Thoracic aorta (tissue), 2 donors: Measurements from ENCODE around the gene BLMH. TPM values are rescaled to one million over a fixed set of nuclear protein-coding genes. Genes with fewer than 3 reads are reported as not detected.

Source experiments
- ATAC-seq: fragments of 150-250 bp; one replicate; pipeline ENCODE4 v1.8.0; 2017; ENCODE audit warnings: low read depth; ENCODE audit not compliant: insufficient number of reproducible peaks, low FRiP score
- DNase-seq: peaks from one replicate; pipeline ENCODE4 v3.0.0-alpha.2; 2020; ENCODE audit warnings: low spot score
- H3K27ac ChIP-seq, 2 donors: fragments of 200-600 bp; sonication (generic); 1 replicate in 1 of 2; 2 replicates in 1 of 2; pipeline ENCODE4 v1.5.1; 2016; ENCODE audit warnings: mild to moderate bottlenecking in 2 of 2, moderate library complexity in 2 of 2
- H3K27me3 ChIP-seq: fragments of 200-600 bp; sonication (generic); replicated peaks from 2 replicates; pipeline ENCODE4 v1.6.0; 2016; ENCODE audit warnings: mild to moderate bottlenecking; ENCODE audit not compliant: insufficient read depth
- H3K36me3 ChIP-seq: fragments of 200-600 bp; sonication (generic); one replicate; pipeline ENCODE4 v1.5.1; 2016
- H3K4me1 ChIP-seq, 2 donors: fragments of 200-600 bp; sonication (generic); 1 replicate in 1 of 2; 2 replicates in 1 of 2; pipeline versions ENCODE4 v1.5.1 to v1.6.0; 2016; ENCODE audit warnings: low read depth in 2 of 2, mild to moderate bottlenecking in 1 of 2; ENCODE audit not compliant: control insufficient read depth in 1 of 2
- H3K4me3 ChIP-seq: fragments of 200-600 bp; sonication (generic); 2 replicates; pipeline ENCODE4 v1.5.1; 2016; ENCODE audit warnings: mild to moderate bottlenecking
- H3K9me3 ChIP-seq: fragments of 200-600 bp; sonication (generic); 2 replicates; pipeline ENCODE4 v1.5.1; 2016
- total RNA-seq, 2 donors: library from RNA; depleted of rRNA; stranded (reverse); fragments of >200 nt; gene quantifications; one replicate each; pipeline versions ENCODE4 v1.1.0 to v1.2.3, GENCODE V29; 2016
- TF ChIP-seq, protein P1 (sequence below): fragments of 200-600 bp; sonication (generic); IDR thresholded peaks from one replicate; pipeline ENCODE4 v1.5.1; 2019; ENCODE audit warnings: antibody characterized with exemption

BLMH gene
- total RNA-seq, 2 donors from 2014 or later, result 21.5 to 34.6 TPM

DNA sequence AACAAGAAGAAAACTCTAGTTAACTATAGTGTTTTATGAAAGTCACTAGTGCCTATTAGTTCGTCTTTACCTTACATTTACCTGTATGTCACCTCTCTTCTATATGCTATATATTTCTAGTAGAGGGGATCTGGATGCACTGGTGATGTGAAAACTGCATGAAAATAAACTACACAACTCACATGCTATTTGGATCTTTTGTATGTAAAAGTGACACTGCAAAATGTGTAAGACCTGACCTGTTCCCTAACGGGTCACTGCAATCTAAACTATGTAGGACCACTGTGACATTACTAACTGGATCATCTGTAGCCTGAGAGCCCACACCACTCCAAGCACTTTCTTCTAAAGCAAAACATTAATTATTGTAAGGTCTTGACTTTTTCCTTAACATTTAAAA is 1.7 kb downstream of the BLMH start:
- TF ChIP-seq, protein P1, sequence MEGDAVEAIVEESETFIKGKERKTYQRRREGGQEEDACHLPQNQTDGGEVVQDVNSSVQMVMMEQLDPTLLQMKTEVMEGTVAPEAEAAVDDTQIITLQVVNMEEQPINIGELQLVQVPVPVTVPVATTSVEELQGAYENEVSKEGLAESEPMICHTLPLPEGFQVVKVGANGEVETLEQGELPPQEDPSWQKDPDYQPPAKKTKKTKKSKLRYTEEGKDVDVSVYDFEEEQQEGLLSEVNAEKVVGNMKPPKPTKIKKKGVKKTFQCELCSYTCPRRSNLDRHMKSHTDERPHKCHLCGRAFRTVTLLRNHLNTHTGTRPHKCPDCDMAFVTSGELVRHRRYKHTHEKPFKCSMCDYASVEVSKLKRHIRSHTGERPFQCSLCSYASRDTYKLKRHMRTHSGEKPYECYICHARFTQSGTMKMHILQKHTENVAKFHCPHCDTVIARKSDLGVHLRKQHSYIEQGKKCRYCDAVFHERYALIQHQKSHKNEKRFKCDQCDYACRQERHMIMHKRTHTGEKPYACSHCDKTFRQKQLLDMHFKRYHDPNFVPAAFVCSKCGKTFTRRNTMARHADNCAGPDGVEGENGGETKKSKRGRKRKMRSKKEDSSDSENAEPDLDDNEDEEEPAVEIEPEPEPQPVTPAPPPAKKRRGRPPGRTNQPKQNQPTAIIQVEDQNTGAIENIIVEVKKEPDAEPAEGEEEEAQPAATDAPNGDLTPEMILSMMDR, result no peak
- Histone ChIP-seq H3K9me3 (no peaks in the 10 kb centered on the region), H3K27me3 (no peaks in the 10 kb centered on the region), H3K4me3 (peak overlapping the region; percentile 76), H3K27ac (no peak overlapping the region), H3K36me3 (peaks cover 22% of the 10 kb centered on the region), H3K4me1 (peaks cover 11 to 18% of the 10 kb centered on the region in 2 donors)
- ATAC-seq (no peak), DNase-seq (no peak)

DNA sequence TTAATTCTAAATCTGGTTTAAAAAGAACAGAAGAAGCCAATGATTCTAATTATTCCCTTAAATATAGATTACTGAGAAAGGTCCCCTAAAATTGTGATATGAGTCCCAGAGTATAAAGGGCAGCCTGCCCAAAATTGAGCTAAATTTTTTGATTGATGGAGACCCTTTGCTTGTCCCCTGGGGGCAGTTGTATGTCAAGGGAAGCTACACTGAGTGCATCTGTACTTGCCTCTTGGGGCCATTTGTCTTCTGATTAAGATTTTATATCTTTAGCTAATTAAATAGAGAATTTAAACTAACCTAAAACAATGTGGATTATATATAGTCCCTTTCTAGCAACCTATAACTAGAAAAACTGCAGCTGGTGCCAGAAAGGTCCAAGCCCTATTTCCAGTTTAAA is 12.6 kb downstream of the BLMH start:
- Histone ChIP-seq H3K9me3 (no peaks in the 10 kb centered on the region), H3K4me3 (no peak overlapping the region), H3K27ac (no peak overlapping the region), H3K4me1 (peaks cover 3 to 9% of the 10 kb centered on the region in 2 donors), H3K36me3 (peaks cover 12% of the 10 kb centered on the region), H3K27me3 (no peaks in the 10 kb centered on the region)
- TF ChIP-seq, protein P1, result no peak
- ATAC-seq, result no peak
- DNase-seq, result no peak

DNA sequence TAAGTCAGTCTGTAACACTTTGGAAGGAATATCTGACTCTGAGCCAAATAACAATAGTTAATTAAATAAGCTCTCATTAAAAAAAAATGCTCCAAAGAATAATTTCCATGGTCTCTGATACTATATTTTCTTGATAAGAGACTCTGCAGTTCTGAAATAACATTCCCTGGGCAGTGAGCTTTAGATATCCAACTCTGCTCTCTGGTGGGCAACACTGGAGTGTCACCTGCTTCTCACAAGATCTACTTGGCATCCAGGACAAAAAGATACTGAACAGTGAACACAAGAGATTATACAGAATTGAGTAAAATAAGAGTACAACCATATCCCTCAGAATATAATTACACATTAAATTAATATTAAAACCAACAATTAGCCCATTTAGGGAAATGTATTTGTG is 13.7 kb downstream of the BLMH start:
- DNase-seq (no peak), ATAC-seq (no peak)
- Histone ChIP-seq H3K4me1 (peaks cover 3 to 20% of the 10 kb centered on the region in 2 donors), H3K36me3 (peaks cover 15% of the 10 kb centered on the region), H3K27me3 (no peaks in the 10 kb centered on the region), H3K27ac (no peak overlapping the region), H3K4me3 (no peak overlapping the region), H3K9me3 (no peaks in the 10 kb centered on the region)
- TF ChIP-seq, protein P1, result peak; percentile 67

DNA sequence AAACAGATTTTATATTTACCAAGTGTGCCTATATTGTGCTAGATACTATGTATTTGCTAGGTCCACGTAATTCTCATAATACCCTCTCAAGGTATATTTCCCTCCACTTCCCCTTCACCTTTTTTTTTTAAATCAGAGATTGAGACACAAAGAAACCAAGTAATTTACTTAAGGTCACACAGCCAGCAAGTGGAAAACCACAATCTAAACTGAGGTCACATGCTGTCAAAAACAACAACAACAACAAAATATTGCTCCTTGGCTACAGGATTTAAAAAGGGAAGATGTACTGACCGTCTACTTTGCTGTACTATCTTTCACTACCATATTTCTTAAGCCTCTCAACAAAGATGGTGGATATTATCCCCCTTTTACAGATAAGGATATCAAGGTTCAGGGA is 15.8 kb downstream of the BLMH start:
- no peaks in the 10 kb centered on the region for H3K27me3 ChIP-seq
- TF ChIP-seq, protein P1, result no peak
- no peaks in the 10 kb centered on the region for H3K9me3 ChIP-seq
- no peak overlapping the region for H3K27ac ChIP-seq
- no peak overlapping the region for H3K4me3 ChIP-seq
- DNase-seq (no peak), ATAC-seq (no peak)
- peaks cover 3 to 20% of the 10 kb centered on the region in 2 donors for H3K4me1 ChIP-seq
- peaks cover 18% of the 10 kb centered on the region for H3K36me3 ChIP-seq

DNA sequence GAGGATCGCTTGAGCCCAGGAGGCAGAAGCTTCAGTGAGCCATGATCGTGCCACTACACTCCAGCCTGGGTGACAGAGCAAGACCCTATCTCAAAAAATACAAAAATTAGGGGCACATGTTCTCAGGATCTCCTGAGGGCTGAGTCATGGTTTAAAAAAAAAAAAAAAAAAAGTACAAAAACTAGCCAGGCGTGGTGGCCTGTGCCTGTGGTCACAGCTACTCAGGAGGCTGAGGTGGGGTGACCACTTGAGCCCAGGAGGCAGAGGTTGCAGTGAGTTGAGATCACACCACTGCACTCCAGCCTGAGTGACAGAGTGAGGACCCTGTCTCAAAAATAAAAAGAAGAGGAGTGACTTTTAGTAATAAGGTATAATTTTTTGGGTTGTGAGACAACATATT is 16.9 kb downstream of the BLMH start:
- peaks cover 18% of the 10 kb centered on the region for H3K36me3 ChIP-seq
- peaks cover 3 to 20% of the 10 kb centered on the region in 2 donors for H3K4me1 ChIP-seq
- peak overlapping the region; percentile 18 to 37 for H3K27ac ChIP-seq
- no peak for DNase-seq
- TF ChIP-seq, protein P1, result no peak
- H3K9me3 ChIP-seq, result no peaks in the 10 kb centered on the region
- no peak overlapping the region for H3K4me3 ChIP-seq
- no peak for ATAC-seq
- H3K27me3 ChIP-seq, result no peaks in the 10 kb centered on the region
